Calu3 (cell line): Measurements from ENCODE around the gene LYSMD2. TPM values are rescaled to one million over a fixed set of nuclear protein-coding genes. Genes with fewer than 3 reads are reported as not detected.

Source experiments
- BruUV-seq: library from RNA; stranded (reverse); fragments of 400-500 nt; replicated peaks from 2 replicates; lab custom pipeline; 2021; lab: Mats Ljungman, UMichigan
- CTCF ChIA-PET: fragments of 300-600 bp; sonication (Branson Sonifier 250); formaldehyde crosslinking; loops from one replicate; lab custom pipeline; 2022; ENCODE audit warnings: antibody characterized with exemption; lab: Charles Lee
- DNase-seq: peaks from one replicate; pipeline ENCODE4 v3.0.0; 2022
- H3K27ac Mint-ChIP-seq: one replicate; pipeline ENCODE4 v1.8.0; 2022; ENCODE audit warnings: mixed read lengths; ENCODE audit not compliant: unreplicated experiment
- H3K27me3 Mint-ChIP-seq: one replicate; pipeline ENCODE4 v1.8.0; 2022; ENCODE audit warnings: mixed read lengths; ENCODE audit not compliant: unreplicated experiment
- H3K36me3 Mint-ChIP-seq: one replicate; pipeline ENCODE4 v1.8.0; 2022; ENCODE audit warnings: mild to moderate bottlenecking, moderate library complexity, mixed read lengths; ENCODE audit not compliant: insufficient read depth, unreplicated experiment
- H3K4me1 Mint-ChIP-seq: one replicate; pipeline ENCODE4 v1.8.0; 2022; ENCODE audit warnings: mild to moderate bottlenecking, low read depth, mixed read lengths; ENCODE audit not compliant: unreplicated experiment
- H3K4me3 Mint-ChIP-seq: one replicate; pipeline ENCODE4 v1.8.0; 2022; ENCODE audit warnings: mild to moderate bottlenecking, low read depth, moderate library complexity, mixed read lengths; ENCODE audit not compliant: unreplicated experiment
- H3K9me3 Mint-ChIP-seq: one replicate; pipeline ENCODE4 v1.8.0; 2022; ENCODE audit warnings: low read depth, mixed read lengths; ENCODE audit not compliant: unreplicated experiment
- intact Hi-C: fragments of 100-400 bp; cut with micrococcal nuclease; formaldehyde crosslinking; loops from one replicate; pipeline ENCODE4 v1.10.0; 2022; ENCODE audit not compliant: unreplicated experiment
- total RNA-seq: library from RNA; stranded (reverse); gene quantifications from 2 replicates; pipeline ENCODE4 v1.2.3, GENCODE V29; 2022
- TF ChIP-seq, protein P1 (sequence below): fragments of 200-600 bp; IDR thresholded peaks from one replicate; pipeline ENCODE4 v1.8.0; 2022; ENCODE audit warnings: antibody characterized with exemption; ENCODE audit not compliant: unreplicated experiment

LYSMD2 gene
- total RNA-seq, 1 experiment from 2014 or later, result 14.3 TPM

DNA sequence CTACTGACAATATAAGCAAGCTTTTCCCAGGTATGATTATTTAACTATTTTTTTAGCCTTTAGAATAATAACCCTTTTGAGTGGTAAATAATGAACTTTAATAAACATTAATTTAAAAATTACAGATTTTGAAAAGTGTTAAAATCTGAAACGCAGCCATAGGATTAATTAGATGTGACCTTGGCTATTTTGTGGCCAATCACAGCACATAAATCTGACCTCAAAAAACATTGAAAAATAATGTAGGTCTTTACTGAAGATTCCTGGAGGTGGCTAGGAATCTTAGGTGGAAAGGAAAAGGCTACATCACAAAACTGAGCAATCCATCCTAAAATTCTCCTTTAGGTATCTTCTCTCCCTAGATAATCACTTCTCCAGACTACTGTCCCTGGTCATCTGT is 38.1 kb downstream of the LYSMD2 start:
- TF ChIP-seq, protein P1, sequence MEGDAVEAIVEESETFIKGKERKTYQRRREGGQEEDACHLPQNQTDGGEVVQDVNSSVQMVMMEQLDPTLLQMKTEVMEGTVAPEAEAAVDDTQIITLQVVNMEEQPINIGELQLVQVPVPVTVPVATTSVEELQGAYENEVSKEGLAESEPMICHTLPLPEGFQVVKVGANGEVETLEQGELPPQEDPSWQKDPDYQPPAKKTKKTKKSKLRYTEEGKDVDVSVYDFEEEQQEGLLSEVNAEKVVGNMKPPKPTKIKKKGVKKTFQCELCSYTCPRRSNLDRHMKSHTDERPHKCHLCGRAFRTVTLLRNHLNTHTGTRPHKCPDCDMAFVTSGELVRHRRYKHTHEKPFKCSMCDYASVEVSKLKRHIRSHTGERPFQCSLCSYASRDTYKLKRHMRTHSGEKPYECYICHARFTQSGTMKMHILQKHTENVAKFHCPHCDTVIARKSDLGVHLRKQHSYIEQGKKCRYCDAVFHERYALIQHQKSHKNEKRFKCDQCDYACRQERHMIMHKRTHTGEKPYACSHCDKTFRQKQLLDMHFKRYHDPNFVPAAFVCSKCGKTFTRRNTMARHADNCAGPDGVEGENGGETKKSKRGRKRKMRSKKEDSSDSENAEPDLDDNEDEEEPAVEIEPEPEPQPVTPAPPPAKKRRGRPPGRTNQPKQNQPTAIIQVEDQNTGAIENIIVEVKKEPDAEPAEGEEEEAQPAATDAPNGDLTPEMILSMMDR, result no peak

DNA sequence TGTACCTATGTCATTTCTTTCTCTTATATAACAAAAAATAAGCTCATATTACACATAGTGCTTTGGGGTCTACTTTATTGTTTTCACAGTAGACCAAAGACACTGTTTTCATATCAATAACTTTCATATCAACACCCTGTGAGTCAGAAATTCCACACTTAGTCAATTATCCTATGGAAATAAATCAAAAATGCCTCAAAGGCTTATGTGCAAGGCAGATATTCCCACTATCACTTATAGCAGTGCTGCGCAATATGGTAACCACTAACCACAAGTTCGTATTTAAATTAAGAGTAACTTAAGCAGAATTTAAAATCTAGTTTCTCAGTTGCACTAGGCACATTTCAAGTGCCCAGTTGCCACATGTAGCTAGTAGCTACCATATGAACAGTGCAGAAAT is 40.3 kb downstream of the LYSMD2 start:
- no TSS peak for BruUV-seq
- intact Hi-C loops, result no loop called here
- no peaks in the 10 kb centered on the region for H3K4me1 Mint-ChIP-seq

More for the DNA sequence above, 38.1 kb downstream of the LYSMD2 start:
- CTCF ChIA-PET, result no interaction called here
- no peaks in the 10 kb centered on the region for H3K4me1 Mint-ChIP-seq
- no peaks in the 10 kb centered on the region for H3K9me3 Mint-ChIP-seq
- intact Hi-C loops, result no loop called here
- no peak overlapping the region for H3K4me3 Mint-ChIP-seq
- BruUV-seq, result no TSS peak
- H3K27me3 Mint-ChIP-seq, result peaks cover 41% of the 10 kb centered on the region
- no peak overlapping the region for H3K27ac Mint-ChIP-seq
- no peaks in the 10 kb centered on the region for H3K36me3 Mint-ChIP-seq
- no peak for DNase-seq

DNA sequence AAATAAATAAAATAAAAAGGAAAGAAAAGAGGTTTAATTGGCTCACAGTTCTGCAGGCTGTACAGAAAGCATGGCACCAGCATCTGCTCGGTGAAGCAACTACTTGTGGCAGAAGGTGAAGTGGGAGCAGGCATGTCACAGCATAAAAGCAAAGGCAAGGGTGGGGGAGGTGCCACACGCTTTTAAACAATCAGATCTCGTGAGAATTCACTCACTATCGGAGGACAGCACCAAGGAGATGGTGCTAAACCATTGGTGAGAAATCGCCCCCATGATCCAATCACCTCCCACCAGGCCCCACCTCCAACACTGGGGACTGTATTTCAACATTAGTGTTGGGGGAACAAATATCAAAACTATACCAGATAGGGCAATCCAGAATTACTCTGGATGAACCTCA is 40.9 kb downstream of the LYSMD2 start:
- TF ChIP-seq, protein P1, result no peak
- Mint-ChIP-seq H3K27me3 (peaks cover 68% of the 10 kb centered on the region), H3K36me3 (no peaks in the 10 kb centered on the region), H3K4me1 (no peaks in the 10 kb centered on the region), H3K27ac (no peak overlapping the region), H3K9me3 (no peaks in the 10 kb centered on the region), H3K4me3 (no peak overlapping the region)
- no peak for DNase-seq
- intact Hi-C loops, result no loop called here
- CTCF ChIA-PET, result no interaction called here
- BruUV-seq, result no TSS peak

More for the DNA sequence above, 40.3 kb downstream of the LYSMD2 start:
- DNase-seq, result no peak
- Mint-ChIP-seq H3K36me3 (no peaks in the 10 kb centered on the region), H3K4me3 (no peak overlapping the region), H3K27me3 (peaks cover 63% of the 10 kb centered on the region), H3K27ac (no peak overlapping the region), H3K9me3 (no peaks in the 10 kb centered on the region)
- TF ChIP-seq, protein P1, result no peak
- CTCF ChIA-PET, result no interaction called here

DNA sequence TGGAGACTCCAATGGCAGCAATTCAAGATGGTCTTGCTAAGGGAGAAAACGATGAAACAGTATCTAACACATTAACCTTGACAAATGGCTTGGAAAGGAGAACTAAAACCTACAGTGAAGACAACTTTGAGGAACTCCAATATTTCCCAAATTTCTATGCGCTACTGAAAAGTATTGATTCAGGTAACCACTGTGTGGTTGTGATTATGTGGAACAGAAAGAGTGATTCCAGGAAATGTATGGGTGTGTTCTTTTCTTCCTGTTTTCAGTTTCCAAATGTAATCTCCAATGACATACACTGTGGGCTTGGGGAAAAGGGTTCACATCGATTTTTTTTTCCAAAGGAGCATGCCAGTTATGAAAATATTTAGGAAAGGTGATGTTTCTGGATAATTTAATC is 45.3 kb downstream of the LYSMD2 start:
- Mint-ChIP-seq H3K9me3 (no peaks in the 10 kb centered on the region), H3K4me1 (no peaks in the 10 kb centered on the region), H3K27ac (no peak overlapping the region), H3K36me3 (no peaks in the 10 kb centered on the region), H3K4me3 (no peak overlapping the region), H3K27me3 (peaks cover 77% of the 10 kb centered on the region)
- DNase-seq, result no peak
- no TSS peak for BruUV-seq
- TF ChIP-seq, protein P1, result no peak
- CTCF ChIA-PET, result no interaction called here
- intact Hi-C loops, result no loop called here
